IPS-18c (cell line): ENCODE data around the gene TTC13.

ENCODE experiments used
- H3K4me3 ChIP-seq: 2 replicates; pipeline ENCODE4 v1.7.0; 2013; ENCODE audit warnings: low read depth, mild to moderate bottlenecking, low read length, moderate library complexity; ENCODE audit not compliant: insufficient read depth
- H3K9me3 ChIP-seq: one replicate; pipeline ENCODE4 v1.6.1; 2013; ENCODE audit warnings: mild to moderate bottlenecking, low read length, moderate library complexity; ENCODE audit not compliant: control insufficient read depth, insufficient read depth

Gene TTC13

GRCh38 chr1:230857077-230857476, 121.6 kb downstream of the TTC13 start:
- Histone ChIP-seq H3K9me3 (no peaks in the 10 kb centered on the region), H3K4me3 (no peak overlapping the region)
